NCI-H748 (cell line): ENCODE measurements around the gene IWS1.
"Not testable (repeated sequence)": the region's sequence is repeated elsewhere in the genome, so short reads cannot be mapped to it uniquely, and the experiment has no call there.

ENCODE experiments used
- DNase-seq: peaks from one replicate; lab custom pipeline; 2025; ENCODE audit not compliant: unreplicated experiment; lab: John Stamatoyannopoulos, UW

Gene IWS1

GRCh38 chr2:127526132-127527000 lies at the start of gene IWS1:
TSS of gene IWS1 (minus strand) at chr2:127526489. CDS start at chr2:127526208, 281 bp downstream.
- peak; percentile 95 for DNase-seq

GRCh38 chr2:127575941-127576432 lies 49.7 kb upstream of the IWS1 start:
- DNase-seq: no peak

GRCh38 chr2:127575185-127575765 lies 49.0 kb upstream of the IWS1 start:
- no peak for DNase-seq

- no peak for DNase-seq
These were observed 48.4 kb upstream of the IWS1 start for GRCh38 chr2:127574656-127575055.

- DNase-seq: no peak
These were observed 47.5 kb upstream of the IWS1 start for GRCh38 chr2:127573771-127574170.

- no peak for DNase-seq
These were observed 47.0 kb upstream of the IWS1 start for GRCh38 chr2:127573298-127573697.

- DNase-seq: no peak
These were observed 46.6 kb upstream of the IWS1 start for GRCh38 chr2:127572841-127573240.

- DNase-seq: not testable (repeated sequence)
These were observed 46.1 kb upstream of the IWS1 start for GRCh38 chr2:127572352-127572751.

GRCh38 chr2:127570282-127571250 lies 44.3 kb upstream of the IWS1 start:
- no peak for DNase-seq

- DNase-seq: no peak
These were observed 43.4 kb upstream of the IWS1 start for GRCh38 chr2:127569666-127570065.

- no peak for DNase-seq
These were observed 41.8 kb upstream of the IWS1 start for GRCh38 chr2:127568128-127568527.

- no peak for DNase-seq
These were observed 41.1 kb upstream of the IWS1 start for GRCh38 chr2:127567351-127567854.

GRCh38 chr2:127566576-127566975 lies 40.3 kb upstream of the IWS1 start:
- no peak for DNase-seq

GRCh38 chr2:127566139-127566417 lies 39.8 kb upstream of the IWS1 start:
- no peak for DNase-seq

- no peak for DNase-seq
These were observed 39.2 kb upstream of the IWS1 start for GRCh38 chr2:127565261-127566138.

- DNase-seq: no peak
These were observed 38.4 kb upstream of the IWS1 start for GRCh38 chr2:127564429-127565260.

GRCh38 chr2:127563458-127564428 lies 37.5 kb upstream of the IWS1 start:
- no peak for DNase-seq

GRCh38 chr2:127562936-127563335 lies 36.6 kb upstream of the IWS1 start:
- DNase-seq: no peak
